ENCODE data around the gene RFTN1.

The RFTN1 gene

DNA sequence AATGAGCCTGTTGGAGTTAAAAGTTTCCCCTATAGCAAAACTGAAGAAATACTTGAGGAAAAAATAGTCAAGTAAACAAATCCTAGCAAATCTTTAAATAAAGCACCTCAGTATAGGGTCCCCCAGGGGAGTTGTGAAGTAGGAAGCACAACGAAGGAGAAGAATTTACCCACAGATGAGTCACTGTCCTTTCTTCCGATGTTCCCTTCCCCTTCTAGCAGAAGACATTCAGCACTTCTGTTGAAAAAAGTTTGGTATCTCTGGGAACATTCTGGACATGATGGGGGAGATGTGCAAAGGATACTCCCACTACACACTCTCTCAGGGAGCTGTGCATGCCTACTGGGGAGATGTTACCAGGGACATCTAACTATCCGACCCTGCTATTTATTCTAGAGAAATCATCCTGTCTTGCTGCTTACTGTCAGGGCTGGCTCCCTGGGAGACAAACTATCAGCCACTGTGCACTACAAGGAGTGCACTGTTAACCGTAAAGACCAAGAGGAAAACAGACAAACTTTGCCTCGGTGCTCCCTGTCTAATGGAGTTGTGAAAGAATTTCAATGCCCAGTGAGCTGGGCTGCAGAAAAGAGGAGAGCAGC is 93.8 kb downstream of the RFTN1 start:
- DNase-seq (ENCODE audit: low read depth in 2 of 2): peak; percentile 50 to 81
- no peak overlapping the region for H3K4me3 ChIP-seq (replicated peaks in 1 of 2; ENCODE audit: low read depth in 2 of 2, low read length in 2 of 2)
- TF ChIP-seq, protein P1, sequence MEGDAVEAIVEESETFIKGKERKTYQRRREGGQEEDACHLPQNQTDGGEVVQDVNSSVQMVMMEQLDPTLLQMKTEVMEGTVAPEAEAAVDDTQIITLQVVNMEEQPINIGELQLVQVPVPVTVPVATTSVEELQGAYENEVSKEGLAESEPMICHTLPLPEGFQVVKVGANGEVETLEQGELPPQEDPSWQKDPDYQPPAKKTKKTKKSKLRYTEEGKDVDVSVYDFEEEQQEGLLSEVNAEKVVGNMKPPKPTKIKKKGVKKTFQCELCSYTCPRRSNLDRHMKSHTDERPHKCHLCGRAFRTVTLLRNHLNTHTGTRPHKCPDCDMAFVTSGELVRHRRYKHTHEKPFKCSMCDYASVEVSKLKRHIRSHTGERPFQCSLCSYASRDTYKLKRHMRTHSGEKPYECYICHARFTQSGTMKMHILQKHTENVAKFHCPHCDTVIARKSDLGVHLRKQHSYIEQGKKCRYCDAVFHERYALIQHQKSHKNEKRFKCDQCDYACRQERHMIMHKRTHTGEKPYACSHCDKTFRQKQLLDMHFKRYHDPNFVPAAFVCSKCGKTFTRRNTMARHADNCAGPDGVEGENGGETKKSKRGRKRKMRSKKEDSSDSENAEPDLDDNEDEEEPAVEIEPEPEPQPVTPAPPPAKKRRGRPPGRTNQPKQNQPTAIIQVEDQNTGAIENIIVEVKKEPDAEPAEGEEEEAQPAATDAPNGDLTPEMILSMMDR (IDR thresholded peaks at IDR 0.05; ENCODE audit: low read depth, low read length): no peak

DNA sequence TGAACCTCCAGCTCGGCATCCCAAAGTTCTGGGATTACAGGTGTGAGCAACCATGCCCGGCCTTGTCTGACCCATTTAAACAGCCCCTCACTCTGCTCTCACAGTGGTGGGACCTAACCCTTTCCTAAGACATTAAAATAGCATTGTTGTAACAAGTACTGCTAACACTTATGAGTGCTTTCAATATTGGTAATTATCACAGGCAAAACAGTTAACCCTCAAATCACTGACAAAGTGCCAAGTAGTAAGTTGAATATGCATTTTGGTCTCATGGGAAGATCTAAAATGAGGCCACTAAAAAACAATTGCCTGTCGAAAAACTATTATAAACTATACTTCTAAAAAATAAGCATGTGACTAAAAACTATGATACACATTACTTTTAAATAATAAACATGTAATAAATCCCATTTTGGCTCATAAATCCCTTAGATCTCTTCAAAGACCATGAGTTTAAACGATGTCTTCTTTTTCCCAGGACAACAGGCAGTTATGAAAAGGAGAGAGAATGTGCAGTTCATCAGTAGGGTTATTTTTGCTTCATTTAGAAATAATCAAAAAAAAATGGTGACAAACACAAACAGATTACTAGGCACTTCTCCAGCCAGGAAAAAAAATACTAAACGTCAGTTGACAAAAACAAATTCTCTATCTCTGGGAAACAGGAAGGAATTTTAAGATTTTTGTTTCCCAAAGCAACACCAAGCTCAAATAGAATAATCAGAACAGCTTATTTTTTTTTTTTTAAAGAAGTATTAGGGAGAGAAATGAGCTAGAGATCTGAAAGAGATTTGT is 95.4 kb downstream of the RFTN1 start:
- H3K4me3 ChIP-seq (replicated peaks in 1 of 2; ENCODE audit: low read depth in 2 of 2, low read length in 2 of 2): no peak overlapping the region
- DNase-seq (ENCODE audit: low read depth in 2 of 2): peak in 1 of 2 donors; percentile 8
- TF ChIP-seq, protein P1 (IDR thresholded peaks at IDR 0.05; ENCODE audit: low read depth, low read length): no peak

DNA sequence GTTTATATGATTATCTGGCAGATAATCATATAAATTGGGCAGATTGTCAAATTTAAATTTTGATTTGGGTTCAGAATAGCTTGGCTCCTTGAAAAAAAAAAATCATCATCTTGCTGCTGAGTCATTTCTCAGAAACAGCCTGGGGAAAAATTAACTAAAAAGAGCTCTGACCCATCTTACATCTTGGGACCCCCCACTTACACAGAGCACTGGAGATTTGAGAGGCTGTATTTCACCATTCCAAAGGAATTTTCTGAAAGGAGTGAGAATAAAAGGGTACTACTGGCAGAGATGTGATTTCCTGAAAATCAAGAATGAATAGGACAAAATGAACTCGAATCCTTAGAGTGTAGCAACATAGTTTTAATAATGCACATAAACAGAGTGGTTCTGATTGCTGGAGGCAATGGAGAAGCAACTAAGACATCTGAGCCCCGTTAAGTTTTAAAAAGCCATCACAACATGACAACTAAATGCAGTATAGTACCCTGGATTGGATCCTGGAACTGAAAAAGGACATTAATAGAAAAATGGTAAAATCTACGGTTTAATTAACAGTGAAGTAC is 97.5 kb downstream of the RFTN1 start:
- TF ChIP-seq, protein P1 (IDR thresholded peaks at IDR 0.05; ENCODE audit: low read depth, low read length): no peak

DNA sequence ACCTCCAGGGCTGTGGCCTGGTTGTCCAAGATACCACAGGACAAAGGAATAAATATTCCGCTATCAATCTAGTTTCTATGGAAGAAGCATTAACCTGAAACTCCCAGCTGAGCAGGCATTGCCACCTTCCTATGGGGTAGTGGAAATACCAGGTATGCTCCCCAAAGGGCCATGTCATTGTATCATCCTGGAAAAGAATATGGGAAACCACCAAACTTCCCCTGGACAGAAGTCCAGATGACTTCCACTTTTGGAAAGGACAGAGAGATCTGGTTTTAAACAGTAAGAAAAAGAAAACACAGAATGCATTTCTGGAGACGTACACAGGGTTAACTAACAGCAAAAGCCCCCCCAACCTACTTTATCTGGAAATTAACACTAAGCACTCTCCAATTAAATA is 100.2 kb downstream of the RFTN1 start:
- DNase-seq (ENCODE audit: low read depth in 2 of 2): no peak
- no peak overlapping the region for H3K4me3 ChIP-seq (replicated peaks in 1 of 2; ENCODE audit: low read depth in 2 of 2, low read length in 2 of 2)
- TF ChIP-seq, protein P1 (IDR thresholded peaks at IDR 0.05; ENCODE audit: low read depth, low read length): no peak

More for the DNA sequence above, 97.5 kb downstream of the RFTN1 start:
- DNase-seq (ENCODE audit: low read depth in 2 of 2): peak in 1 of 2 donors; percentile 24
- no peak overlapping the region for H3K4me3 ChIP-seq (replicated peaks in 1 of 2; ENCODE audit: low read depth in 2 of 2, low read length in 2 of 2)

DNA sequence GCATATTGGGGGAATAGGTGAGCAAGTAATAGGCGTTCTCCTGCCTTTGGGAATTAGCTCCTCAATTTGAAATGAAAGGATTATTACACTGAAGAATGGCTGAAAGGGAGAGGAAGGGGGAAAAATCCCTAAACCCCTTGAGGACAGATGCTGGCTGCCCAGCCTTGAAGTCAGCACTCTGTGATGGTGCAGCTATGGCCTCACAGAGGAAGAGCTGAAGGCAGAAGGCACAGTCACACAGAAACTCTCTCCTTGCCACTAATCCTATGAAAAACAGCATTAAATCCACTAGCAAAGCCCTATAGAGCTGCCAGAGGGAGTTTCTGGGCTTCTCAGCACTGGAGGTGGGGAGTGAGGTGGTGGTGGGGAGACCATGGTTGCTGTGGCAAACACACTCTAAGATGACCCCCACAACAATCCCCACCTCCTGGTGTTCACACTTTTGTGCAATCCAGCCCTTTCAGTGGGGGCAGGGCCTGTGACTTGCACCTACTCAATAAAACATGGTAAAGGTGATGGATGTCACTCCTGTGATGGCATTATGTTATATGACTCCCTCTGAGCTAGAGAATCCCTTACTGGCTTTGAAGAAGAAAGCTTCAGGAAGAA is 101.2 kb downstream of the RFTN1 start:
- DNase-seq (ENCODE audit: low read depth in 2 of 2): no peak
- H3K4me3 ChIP-seq (replicated peaks in 1 of 2; ENCODE audit: low read depth in 2 of 2, low read length in 2 of 2): no peak overlapping the region
- TF ChIP-seq, protein P1 (IDR thresholded peaks at IDR 0.05; ENCODE audit: low read depth, low read length): no peak

DNA sequence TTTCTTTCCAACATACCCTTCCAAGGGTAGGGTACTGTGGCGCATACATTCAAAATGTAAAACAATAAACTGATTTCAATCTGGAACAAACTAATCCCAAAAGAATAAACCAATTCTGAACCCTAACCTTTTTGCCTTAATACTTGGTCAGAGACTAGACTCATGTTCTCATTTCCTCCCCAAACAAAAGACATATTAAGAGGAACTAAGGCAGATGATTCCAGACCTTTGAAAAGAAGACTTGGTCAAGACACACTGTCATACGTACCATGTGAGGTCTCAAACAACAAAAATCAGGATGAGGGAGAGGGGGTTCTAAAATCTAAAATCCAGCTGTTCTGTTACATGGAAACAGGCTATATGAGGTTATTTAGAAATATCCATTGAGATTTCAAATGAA is 102.1 kb downstream of the RFTN1 start:
- TF ChIP-seq, protein P1 (IDR thresholded peaks at IDR 0.05; ENCODE audit: low read depth, low read length): no peak
- no peak overlapping the region for H3K4me3 ChIP-seq (replicated peaks in 1 of 2; ENCODE audit: low read depth in 2 of 2, low read length in 2 of 2)
- no peak for DNase-seq (ENCODE audit: low read depth in 2 of 2)
